ENCODE results near the gene MORC2.
A peak's percentile ranks its signal among the peaks of the same experiment; 100 is the strongest.

The MORC2 gene

GRCh38 chr22:30893434-30894370 is 74.9 kb downstream of the MORC2 start:
- no peak for DNase-seq (ENCODE audit: low read depth, low spot score)
- no peak overlapping the region for H3K4me3 ChIP-seq (ENCODE audit: low read depth, low read length)
- no peak for TF ChIP-seq CTCF (IDR thresholded peaks at IDR 0.05; ENCODE audit: low read depth, low read length)
- in situ Hi-C loops (cut with HindIII; ENCODE audit: low sequenced_read_pairs) = no loop called here

- DNase-seq (ENCODE audit: low read depth, low spot score) = no peak
- in situ Hi-C loops (cut with HindIII; ENCODE audit: low sequenced_read_pairs) = no loop called here
- TF ChIP-seq CTCF (IDR thresholded peaks at IDR 0.05; ENCODE audit: low read depth, low read length) = no peak
- no peak overlapping the region for H3K4me3 ChIP-seq (ENCODE audit: low read depth, low read length)
These were observed 75.8 kb downstream of the MORC2 start for GRCh38 chr22:30892731-30893221.

- no peak for TF ChIP-seq CTCF (IDR thresholded peaks at IDR 0.05; ENCODE audit: low read depth, low read length)
- in situ Hi-C loops (cut with HindIII; ENCODE audit: low sequenced_read_pairs) = no loop called here
- DNase-seq (ENCODE audit: low read depth, low spot score) = no peak
- H3K4me3 ChIP-seq (ENCODE audit: low read depth, low read length) = no peak overlapping the region
These were observed 76.3 kb downstream of the MORC2 start for GRCh38 chr22:30892286-30892685.

DNA sequence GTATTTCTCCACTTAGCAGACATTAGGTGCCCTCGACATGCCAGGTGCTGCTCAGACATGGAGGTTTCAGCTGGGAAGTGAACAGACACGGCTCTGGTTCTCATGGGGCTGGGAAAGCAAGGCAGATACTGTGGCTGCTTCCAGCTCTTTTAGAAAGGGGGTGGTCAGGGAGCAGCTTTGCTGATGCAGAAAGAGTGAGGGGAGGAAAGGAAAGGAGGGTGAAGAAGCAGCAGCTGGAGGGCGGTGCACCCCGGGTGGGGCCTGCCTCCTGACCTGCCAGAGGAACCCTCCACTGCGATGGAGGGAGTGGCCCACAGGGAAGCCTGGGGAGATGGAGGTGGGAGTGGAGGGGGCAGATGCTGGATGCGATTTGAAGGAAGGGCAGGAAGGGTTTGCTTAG is 76.8 kb downstream of the MORC2 start:
- no peak for TF ChIP-seq CTCF (IDR thresholded peaks at IDR 0.05; ENCODE audit: low read depth, low read length)
- in situ Hi-C loops (cut with HindIII; ENCODE audit: low sequenced_read_pairs) = no loop called here
- no peak overlapping the region for H3K4me3 ChIP-seq (ENCODE audit: low read depth, low read length)
- no peak for DNase-seq (ENCODE audit: low read depth, low spot score)

GRCh38 chr22:30891443-30891755 is 77.2 kb downstream of the MORC2 start:
- no peak for TF ChIP-seq CTCF (IDR thresholded peaks at IDR 0.05; ENCODE audit: low read depth, low read length)
- H3K4me3 ChIP-seq (ENCODE audit: low read depth, low read length) = no peak overlapping the region
- DNase-seq (ENCODE audit: low read depth, low spot score) = no peak
- in situ Hi-C loops (cut with HindIII; ENCODE audit: low sequenced_read_pairs) = no loop called here

DNA sequence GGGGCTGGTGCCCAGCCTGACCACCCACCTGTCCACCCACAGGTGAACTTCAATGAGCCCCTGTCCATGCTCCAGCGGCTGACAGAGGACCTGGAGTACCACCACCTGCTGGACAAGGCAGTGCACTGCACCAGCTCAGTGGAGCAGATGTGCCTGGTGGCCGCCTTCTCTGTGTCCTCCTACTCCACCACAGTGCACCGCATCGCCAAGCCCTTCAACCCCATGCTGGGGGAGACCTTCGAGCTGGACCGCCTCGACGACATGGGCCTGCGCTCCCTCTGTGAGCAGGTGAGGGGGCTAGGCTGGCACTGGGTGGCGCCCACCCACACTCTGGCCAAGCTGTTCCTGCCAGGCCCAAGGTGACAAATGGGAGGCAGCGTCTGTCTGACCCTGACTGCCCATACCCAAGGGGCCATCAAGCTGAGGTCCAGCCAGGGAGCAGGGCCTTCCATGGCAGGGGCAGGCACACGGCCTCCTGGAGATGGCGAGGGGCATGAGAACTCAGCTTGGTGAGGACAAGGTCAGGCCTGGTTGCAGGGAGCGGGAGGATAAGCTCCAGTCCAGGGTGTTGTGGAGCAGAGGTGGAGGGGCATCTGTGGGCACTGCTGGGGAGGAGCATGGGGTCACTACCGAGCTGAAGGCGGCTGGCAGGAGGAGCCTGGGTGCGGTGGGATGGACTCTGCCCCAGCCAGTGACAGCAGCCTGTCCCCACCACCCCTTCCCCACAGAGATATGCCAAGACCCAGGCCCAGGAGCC is 77.7 kb downstream of the MORC2 start:
- peak; percentile 17 for DNase-seq (ENCODE audit: low read depth, low spot score)
- H3K4me3 ChIP-seq (ENCODE audit: low read depth, low read length) = no peak overlapping the region
- in situ Hi-C loops (cut with HindIII; ENCODE audit: low sequenced_read_pairs) = no loop called here
- peak; percentile 86 for TF ChIP-seq CTCF (IDR thresholded peaks at IDR 0.05; ENCODE audit: low read depth, low read length)

All from astrocyte of the spinal cord (primary cell).